IMR-90 (cell line): ENCODE data around the gene GPR160.

ENCODE experiments used
- BHLHE40 ChIP-seq: fragments of 150-350 bp; IDR thresholded peaks from 2 replicates; pipeline ENCODE4 v1.6.1; 2016; ENCODE audit warnings: mild to moderate bottlenecking, low read depth, low read length
- CEBPB ChIP-seq: IDR thresholded peaks from 2 replicates; pipeline ENCODE4 v1.6.1; 2012; ENCODE audit warnings: low read depth, low read length, improper control_type of control experiment
- CTCF ChIP-seq: conservative IDR thresholded peaks from 2 replicates; pipeline ENCODE4 v1.5.1; 2012; ENCODE audit warnings: mild to moderate bottlenecking, low read depth, low read length, improper control_type of control experiment
- MAFK ChIP-seq: IDR thresholded peaks from 2 replicates; pipeline ENCODE4 v1.6.1; 2012; ENCODE audit warnings: low read depth, low read length, improper control_type of control experiment
- POLR2A ChIP-seq: IDR thresholded peaks from 2 replicates; pipeline ENCODE4 v1.6.1; 2012; ENCODE audit warnings: mild to moderate bottlenecking, low read depth, low read length
- RAD21 ChIP-seq: IDR thresholded peaks from 2 replicates; pipeline ENCODE4 v1.6.1; 2012; ENCODE audit warnings: low read length, improper control_type of control experiment
- RCOR1 ChIP-seq: IDR thresholded peaks from 2 replicates; pipeline ENCODE4 v1.6.1; 2012; ENCODE audit warnings: mild to moderate bottlenecking, low read length, improper control_type of control experiment; ENCODE audit not compliant: insufficient replicate concordance
- SMC3 ChIP-seq: fragments of 150-350 bp; IDR thresholded peaks from 2 replicates; pipeline ENCODE4 v1.6.1; 2016; ENCODE audit warnings: low read depth, mild to moderate bottlenecking, antibody characterized with exemption, low read length, moderate library complexity

GRCh38 chr3:170081079-170081741 is 43.4 kb downstream of the GPR160 start:
- TF ChIP-seq CTCF (no peak), BHLHE40 (no peak), SMC3 (no peak), RAD21 (no peak), RCOR1 (no peak), POLR2A (no peak), MAFK (no peak), CEBPB (no peak)
